Vagina (tissue), 2 donors: Measurements from ENCODE around the gene CTNNBL1. TPM values are rescaled to one million over a fixed set of nuclear protein-coding genes. Genes with fewer than 3 reads are reported as not detected.
"Not testable (repeated sequence)": the region's sequence is repeated elsewhere in the genome, so short reads cannot be mapped to it uniquely, and the experiment has no call there.

Source experiments
- DNase-seq, 2 donors: peaks; one replicate each; pipeline ENCODE4 v3.0.0-alpha.2; 2017; ENCODE audit errors: extremely low spot score in 2 of 2
- H3K27ac ChIP-seq: fragments of 200-600 bp; sonication (generic); one replicate; pipeline ENCODE4 v1.5.1; 2019
- H3K27me3 ChIP-seq: fragments of 200-600 bp; sonication (generic); one replicate; pipeline ENCODE4 v1.5.1; 2019
- H3K36me3 ChIP-seq, 2 donors: fragments of 200-600 bp; sonication (generic); one replicate each; pipeline ENCODE4 v1.5.1; 2017 to 2019
- H3K4me1 ChIP-seq: fragments of 200-600 bp; sonication (generic); one replicate; pipeline ENCODE4 v1.5.1; 2019
- H3K4me3 ChIP-seq, 2 donors: fragments of 200-600 bp; sonication (generic); 1 replicate in 1 of 2; 2 replicates in 1 of 2; pipeline ENCODE4 v1.5.1; 2016 to 2019
- H3K9me3 ChIP-seq: fragments of 200-600 bp; sonication (generic); one replicate; pipeline ENCODE4 v1.5.1; 2019
- CTCF ChIP-seq, 3 experiments: fragments of 450-650 bp in 2 of 3; fragments of 200-600 bp in 1 of 3; sonication (generic) in 1 of 3; IDR thresholded peaks; one replicate each; pipeline ENCODE4 v1.5.1; 2017 to 2019; ENCODE audit warnings: antibody characterized with exemption in 3 of 3, mild to moderate bottlenecking in 2 of 3, moderate library complexity in 2 of 3
- POLR2A ChIP-seq, 2 donors: fragments of 450-650 bp; IDR thresholded peaks; one replicate each; pipeline ENCODE4 v1.6.1; 2017; ENCODE audit warnings: antibody characterized with exemption in 2 of 2, mild to moderate bottlenecking in 2 of 2, moderate library complexity in 2 of 2
- POLR2AphosphoS5 ChIP-seq, 2 donors: sonication (generic); formaldehyde crosslinking; IDR thresholded peaks; one replicate each; pipeline ENCODE4 v1.9.0; 2017; ENCODE audit warnings: antibody characterized with exemption in 2 of 2, mild to moderate bottlenecking in 2 of 2, low read depth in 1 of 2; ENCODE audit not compliant: insufficient read depth in 1 of 2
- intact Hi-C: fragments of 100-400 bp; cut with DNase I; formaldehyde crosslinking; loops from one replicate; pipeline ENCODE4 v1.15.1; 2023
- total RNA-seq: library from RNA; depleted of rRNA; stranded (reverse); fragments of >200 nt; gene quantifications from one replicate; pipeline ENCODE4 v1.2.3, GENCODE V29; 2016

CTNNBL1 gene
- total RNA-seq, 1 donor from 2014 or later = 40.3 TPM

- Histone ChIP-seq H3K36me3 (peaks cover 0 to 16% of the 10 kb centered on the region in 2 donors), H3K27ac (no peak overlapping the region), H3K27me3 (no peaks in the 10 kb centered on the region), H3K4me1 (no peaks in the 10 kb centered on the region), H3K4me3 (no peak overlapping the region), H3K9me3 (no peaks in the 10 kb centered on the region)
- TF ChIP-seq CTCF (IDR thresholded peaks at IDR 0.05) = no peak
- TF ChIP-seq POLR2A (IDR thresholded peaks at IDR 0.05) = no peak
- no peak for TF ChIP-seq POLR2AphosphoS5 (IDR thresholded peaks at IDR 0.05; ENCODE audit: insufficient read depth in 1 of 2, low read depth in 1 of 2)
- intact Hi-C loops = no loop called here
- no peak for DNase-seq
Measured at GRCh38 chr20:37853823-37854375, 160.1 kb downstream of the CTNNBL1 start.

DNA sequence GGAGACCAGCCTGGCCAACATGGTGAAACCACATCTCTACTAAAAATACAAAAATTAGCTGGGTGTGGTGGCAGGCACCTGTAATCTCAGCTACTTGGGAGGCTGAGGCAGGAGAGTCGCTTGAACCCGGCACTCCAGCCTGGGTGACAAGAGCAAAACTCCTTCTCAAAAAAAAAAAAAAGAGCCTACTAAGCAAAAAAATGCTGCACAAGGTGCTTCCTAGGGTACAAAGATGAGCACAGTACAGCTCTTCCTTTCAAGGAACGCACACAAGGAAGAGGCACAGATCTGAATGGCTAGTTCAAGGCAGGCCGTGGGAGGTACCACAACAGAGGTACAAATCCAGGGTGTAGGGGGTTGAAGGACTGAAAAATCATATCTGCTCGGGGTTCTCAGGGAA, 162.2 kb downstream of the CTNNBL1 start:
- intact Hi-C loops = not testable (repeated sequence)

DNA sequence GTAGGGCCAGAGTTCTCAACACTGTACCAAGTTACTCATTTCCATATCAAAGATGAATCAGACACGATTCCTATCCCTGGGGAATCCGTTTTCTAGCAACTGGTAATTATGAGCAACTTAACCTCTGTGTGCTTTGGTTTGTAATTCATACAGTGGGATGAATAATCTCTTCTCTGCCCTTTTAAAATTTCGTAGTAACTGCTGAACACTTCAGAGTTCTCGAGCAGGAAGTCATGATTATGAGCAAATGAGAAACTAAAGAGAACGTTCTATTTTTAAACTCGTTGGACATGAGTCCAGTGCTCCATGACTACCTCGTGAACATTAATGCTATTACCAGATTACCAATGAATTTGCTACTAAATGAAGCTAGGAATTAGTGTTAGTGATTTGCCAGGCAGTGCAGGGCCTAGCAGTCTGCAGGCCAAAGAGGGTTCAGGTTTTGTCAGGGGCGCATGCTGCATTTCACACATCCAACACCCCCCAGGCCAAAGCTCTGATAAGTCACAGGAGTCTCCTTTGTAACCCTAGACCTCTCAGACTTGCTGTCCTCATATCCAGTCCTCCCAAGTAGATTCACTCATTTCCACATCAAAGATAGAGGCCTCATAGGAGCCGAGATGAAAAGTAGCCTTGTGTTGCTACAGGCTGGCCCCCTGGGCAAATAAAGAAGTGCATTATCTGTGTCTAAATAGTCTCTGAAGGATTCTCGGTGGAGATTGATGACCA, 163.3 kb downstream of the CTNNBL1 start:
- H3K36me3 ChIP-seq = peaks cover 0 to 24% of the 10 kb centered on the region in 2 donors

More for the DNA sequence above, 162.2 kb downstream of the CTNNBL1 start:
- H3K4me3 ChIP-seq, H3K9me3 ChIP-seq, H3K27ac ChIP-seq, DNase-seq, H3K4me1 ChIP-seq, H3K27me3 ChIP-seq: not testable (repeated sequence)
- peaks cover 0 to 19% of the 10 kb centered on the region in 2 donors for H3K36me3 ChIP-seq

GRCh38 chr20:37859406-37860171, 165.8 kb downstream of the CTNNBL1 start:
- intact Hi-C loops = no loop called here
- Histone ChIP-seq H3K27ac (no peak overlapping the region), H3K9me3 (no peaks in the 10 kb centered on the region), H3K4me1 (no peaks in the 10 kb centered on the region), H3K4me3 (no peak overlapping the region), H3K36me3 (peaks cover 0 to 17% of the 10 kb centered on the region in 2 donors), H3K27me3 (no peaks in the 10 kb centered on the region)
- DNase-seq = no peak
- TF ChIP-seq POLR2A (IDR thresholded peaks at IDR 0.05) (no peak), POLR2AphosphoS5 (IDR thresholded peaks at IDR 0.05; ENCODE audit: insufficient read depth in 1 of 2, low read depth in 1 of 2) (no peak)

More for the DNA sequence above, 163.3 kb downstream of the CTNNBL1 start:
- no peak overlapping the region for H3K27ac ChIP-seq
- no peak overlapping the region for H3K4me3 ChIP-seq
- no peaks in the 10 kb centered on the region for H3K9me3 ChIP-seq
- TF ChIP-seq POLR2AphosphoS5 (IDR thresholded peaks at IDR 0.05; ENCODE audit: insufficient read depth in 1 of 2, low read depth in 1 of 2) = no peak
- TF ChIP-seq POLR2A (IDR thresholded peaks at IDR 0.05) = no peak
- TF ChIP-seq CTCF (IDR thresholded peaks at IDR 0.05) = no peak
- DNase-seq = no peak
- H3K27me3 ChIP-seq = no peaks in the 10 kb centered on the region
- no peaks in the 10 kb centered on the region for H3K4me1 ChIP-seq
- intact Hi-C loops = no loop called here

GRCh38 chr20:37863289-37863688, 169.5 kb downstream of the CTNNBL1 start:
- no peak for DNase-seq
- H3K36me3 ChIP-seq = peaks cover 0 to 14% of the 10 kb centered on the region in 2 donors

More at GRCh38 chr20:37863289-37863688, 169.5 kb downstream of the CTNNBL1 start:
- no peaks in the 10 kb centered on the region for H3K27me3 ChIP-seq
- H3K4me1 ChIP-seq = no peaks in the 10 kb centered on the region
- intact Hi-C loops = no loop called here
- H3K9me3 ChIP-seq = no peaks in the 10 kb centered on the region
- no peak overlapping the region for H3K4me3 ChIP-seq
- TF ChIP-seq POLR2A (IDR thresholded peaks at IDR 0.05) = no peak
- TF ChIP-seq CTCF (IDR thresholded peaks at IDR 0.05) = no peak
- TF ChIP-seq POLR2AphosphoS5 (IDR thresholded peaks at IDR 0.05; ENCODE audit: insufficient read depth in 1 of 2, low read depth in 1 of 2) = no peak
- no peak overlapping the region for H3K27ac ChIP-seq
